GM21737 (cell line): ENCODE results near the gene KIF16B.

Experiments
- ATAC-seq: cut with Tn5 transposase; IDR thresholded peaks from one replicate; pipeline ENCODE4 v1.9.1; 2021; ENCODE audit warnings: mild to moderate bottlenecking, moderate library complexity; ENCODE audit not compliant: unreplicated experiment

The KIF16B gene

DNA sequence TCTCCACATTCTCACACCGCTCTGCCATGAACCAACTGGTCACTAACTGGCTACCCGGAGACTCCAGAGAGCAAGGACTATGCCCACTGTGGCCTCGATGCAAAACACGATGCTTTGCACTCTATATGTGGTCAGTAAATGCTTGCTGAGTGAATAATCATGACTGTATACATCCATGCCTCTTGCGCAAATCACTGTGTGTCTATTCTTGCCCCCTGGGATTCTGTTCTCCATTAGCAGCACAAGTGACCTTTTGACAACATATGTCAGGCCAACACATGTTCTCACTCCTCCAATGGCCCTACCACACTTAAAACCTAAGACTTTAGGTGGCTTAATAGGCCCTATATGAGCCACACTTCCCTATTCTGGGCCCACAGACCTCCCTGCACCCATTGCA is 16.9 kb downstream of the KIF16B start:
- ATAC-seq: no peak

DNA sequence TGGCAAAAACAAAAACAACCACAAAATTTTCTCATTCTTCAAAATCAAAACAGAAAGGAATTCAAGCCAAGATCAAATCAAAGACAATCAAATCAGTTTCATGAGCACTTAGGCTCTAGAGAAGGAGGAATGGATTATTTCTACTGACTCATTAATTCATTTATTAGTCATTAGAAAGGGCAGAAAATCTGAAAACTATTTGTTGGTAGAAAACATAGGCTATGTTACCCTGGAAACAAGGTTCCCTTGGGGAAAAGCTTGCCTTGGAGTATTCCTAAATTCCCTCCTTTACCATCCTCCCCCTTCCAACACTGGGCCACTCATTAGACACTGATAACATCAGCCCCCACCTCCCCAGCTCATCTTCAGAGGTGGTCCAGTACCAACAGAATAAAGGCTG is 17.5 kb downstream of the KIF16B start:
- no peak for ATAC-seq

DNA sequence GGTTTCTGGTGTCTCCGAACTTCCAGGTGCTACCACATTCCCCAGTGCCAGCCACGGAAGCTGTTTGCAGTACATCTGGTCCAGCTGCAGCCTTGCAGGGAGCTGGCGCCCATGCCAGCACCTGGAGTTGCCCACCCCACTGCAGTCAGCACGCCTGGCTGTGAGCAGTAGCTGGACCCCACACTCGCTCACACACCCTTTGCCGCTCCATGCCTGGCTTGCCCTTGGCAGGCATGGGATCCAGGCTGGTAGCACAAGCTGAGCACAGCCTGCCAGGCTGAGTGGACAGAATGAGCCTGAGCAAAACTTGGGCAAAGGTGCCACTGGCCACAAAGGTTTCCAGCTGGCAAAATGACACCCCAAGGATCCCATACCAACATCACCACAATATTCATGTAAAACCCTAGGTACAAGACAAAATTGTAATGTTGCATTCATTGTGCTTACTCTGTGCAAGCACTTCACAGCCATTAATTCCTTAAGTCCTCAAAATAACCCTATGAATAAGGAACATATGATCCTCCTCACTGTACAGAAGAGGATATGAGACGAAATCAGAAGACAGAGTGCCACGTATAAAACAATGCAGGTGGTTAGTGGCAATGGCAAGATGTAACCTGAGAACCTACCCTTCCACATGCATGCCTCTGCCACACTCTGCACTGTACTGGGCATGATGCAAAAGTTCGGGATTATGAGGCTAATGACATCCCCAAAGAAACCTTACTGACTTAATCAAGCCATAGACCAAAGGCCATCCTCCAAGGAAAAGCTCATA is 18.3 kb downstream of the KIF16B start:
- no peak for ATAC-seq

DNA sequence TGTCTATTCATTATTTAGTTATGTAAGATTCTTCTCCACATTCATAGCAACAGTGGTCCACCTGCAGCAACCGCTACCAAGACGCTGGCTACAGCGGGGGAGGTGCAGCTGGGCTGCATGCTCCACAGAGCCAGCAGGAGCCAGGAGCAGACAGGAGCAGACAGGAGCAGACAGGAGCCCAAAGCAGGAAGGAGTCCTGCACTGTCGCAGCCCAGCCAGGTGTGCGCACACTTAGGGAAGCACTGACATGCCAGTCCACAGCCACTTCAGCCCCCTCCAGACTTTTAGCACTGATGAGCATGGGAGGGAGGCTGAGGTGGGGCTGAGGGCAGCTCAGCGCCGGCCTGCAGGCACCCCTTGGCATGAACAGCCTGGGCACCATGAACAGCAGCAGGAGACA is 19.6 kb downstream of the KIF16B start:
- no peak for ATAC-seq

DNA sequence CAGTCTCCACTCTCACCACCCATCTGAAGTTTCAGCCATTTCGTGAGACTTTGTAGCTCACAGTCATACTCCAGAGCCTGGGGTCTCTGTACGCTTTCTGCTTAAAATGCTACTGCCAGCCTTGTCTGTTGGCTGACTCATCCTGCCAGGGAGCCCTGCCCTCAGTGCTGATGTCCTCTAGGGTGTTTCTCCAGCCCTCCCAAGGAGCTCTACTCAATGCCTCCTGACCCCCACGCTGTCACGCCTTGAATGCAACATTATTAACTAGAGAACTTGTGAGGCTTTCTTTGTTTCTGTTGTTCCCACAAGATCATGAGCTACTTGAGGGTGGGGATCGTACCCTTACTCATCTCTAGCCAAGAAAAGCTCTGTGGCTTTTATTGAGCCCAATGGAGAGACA is 20.1 kb downstream of the KIF16B start:
- ATAC-seq: no peak

DNA sequence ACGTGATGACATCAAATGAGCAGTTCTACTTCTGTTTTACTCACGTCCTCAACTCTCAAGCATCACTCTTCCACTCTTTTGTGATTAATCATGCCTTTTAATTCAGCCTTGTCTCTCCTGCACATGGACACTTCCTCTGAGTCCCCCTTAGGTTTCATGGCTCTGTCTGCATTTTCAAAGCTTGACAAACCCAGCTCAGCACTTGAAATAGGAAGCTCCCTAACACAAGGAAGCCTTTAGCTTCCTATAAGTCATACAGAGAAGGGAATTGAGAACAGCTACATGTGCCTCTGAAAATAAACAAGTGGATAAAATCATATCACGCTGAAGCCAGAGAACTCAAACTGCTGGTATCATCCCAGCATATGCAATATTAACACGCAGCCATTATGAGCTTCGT is 21.2 kb downstream of the KIF16B start:
- no peak for ATAC-seq

DNA sequence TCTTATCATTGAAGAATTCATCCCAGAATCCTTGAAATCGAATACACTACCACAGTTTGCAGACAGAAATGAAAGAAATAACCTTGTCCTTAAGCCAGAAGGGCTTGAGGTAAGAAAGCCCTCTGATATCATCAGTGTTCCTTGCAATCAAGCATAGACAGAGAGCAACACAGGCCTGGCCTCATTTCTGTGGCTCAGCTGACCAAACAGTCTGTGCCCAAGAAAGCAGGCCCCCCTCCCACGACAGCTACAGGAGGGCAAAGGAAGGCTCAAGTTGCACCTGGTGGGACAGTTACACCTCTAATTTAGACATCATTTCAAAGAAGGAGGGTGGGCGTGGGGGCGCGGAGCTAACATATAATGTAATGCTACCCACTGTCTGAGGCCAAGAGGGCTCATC is 21.6 kb downstream of the KIF16B start:
- ATAC-seq: no peak

DNA sequence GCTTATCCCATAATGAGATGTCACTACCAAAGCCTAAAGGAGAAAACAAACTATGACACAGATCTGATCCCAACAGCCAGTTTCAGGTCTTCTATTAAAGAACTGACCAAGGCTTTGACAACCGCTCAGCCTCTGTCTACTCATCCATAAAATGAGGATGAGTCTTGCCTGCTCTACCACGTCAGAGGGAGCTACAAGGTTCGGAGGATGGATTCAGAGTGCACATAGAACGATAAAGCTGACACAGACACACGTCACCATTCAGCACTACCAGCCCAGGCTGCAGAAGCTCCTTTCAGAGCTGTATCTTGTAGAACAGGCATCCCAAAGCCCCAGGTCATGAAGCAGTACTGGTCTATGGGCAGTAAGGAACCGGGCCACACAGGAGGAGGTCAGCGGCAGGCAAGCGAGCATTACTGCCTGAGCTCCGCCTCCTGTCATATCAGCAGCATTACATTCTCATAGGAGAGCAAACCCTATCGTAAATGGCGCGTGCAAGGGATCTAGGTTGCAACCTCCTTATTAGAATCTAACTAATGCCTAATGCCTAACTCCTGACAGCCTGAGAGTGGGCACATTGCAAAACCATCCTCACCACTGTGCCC is 25.1 kb downstream of the KIF16B start:
- ATAC-seq: no peak

DNA sequence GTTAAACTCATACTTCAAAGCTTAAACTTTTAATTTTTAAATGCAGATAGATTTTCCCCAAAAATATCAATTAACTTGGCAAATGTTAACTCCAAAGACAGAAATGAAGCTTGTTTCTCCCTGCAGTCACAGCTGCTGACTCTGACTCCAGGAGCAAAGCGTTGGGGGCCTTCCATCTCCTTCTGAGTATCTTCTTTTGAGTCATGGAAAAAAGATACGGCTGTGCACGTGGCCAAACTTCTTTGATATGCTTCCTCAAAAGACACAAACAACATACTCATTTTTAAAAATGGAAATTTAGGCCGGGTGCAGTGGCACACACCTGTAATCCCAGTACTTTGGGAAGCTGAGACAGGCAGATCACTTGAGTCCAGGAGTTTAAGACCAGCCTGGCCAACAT is 28.3 kb downstream of the KIF16B start:
- no peak for ATAC-seq

DNA sequence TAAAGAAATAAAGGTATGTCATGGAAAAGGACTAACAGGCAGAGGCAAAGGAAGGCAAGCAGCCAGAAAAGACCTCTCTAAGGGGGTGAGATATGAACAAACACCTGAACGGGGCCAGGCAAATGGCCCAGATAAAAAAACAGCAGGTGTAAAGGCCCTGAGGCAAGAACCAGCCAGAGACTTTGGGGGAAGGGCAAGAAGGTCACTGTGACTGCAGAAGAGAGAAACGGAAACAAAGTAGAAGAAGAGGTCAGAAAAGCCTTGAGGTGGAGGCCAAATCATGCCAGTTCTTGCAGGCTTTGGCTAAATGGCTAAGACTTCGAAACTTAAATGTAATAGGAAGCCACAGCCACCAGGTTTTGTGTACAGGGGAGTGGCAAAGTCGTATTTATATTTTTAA is 30.8 kb downstream of the KIF16B start:
- no peak for ATAC-seq

DNA sequence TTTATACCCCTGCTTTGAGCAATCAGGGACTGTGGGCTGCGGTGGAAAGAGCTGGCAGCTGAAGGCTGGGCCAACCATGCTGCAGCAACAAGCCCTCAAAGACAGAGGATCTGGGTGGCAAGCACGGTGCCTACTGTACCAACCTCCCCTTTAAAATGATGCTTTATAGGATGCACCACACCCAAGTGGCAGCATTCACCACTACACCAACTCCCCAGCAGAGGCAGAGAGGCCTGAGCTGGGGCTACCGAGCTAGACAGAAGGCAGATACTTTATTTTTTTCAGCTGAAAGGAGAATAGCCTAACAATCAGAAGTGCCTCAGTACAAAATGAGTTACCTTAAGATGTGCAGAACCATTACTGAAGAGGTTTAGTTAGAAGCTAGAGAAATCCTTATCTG is 31.4 kb downstream of the KIF16B start:
- ATAC-seq: no peak

DNA sequence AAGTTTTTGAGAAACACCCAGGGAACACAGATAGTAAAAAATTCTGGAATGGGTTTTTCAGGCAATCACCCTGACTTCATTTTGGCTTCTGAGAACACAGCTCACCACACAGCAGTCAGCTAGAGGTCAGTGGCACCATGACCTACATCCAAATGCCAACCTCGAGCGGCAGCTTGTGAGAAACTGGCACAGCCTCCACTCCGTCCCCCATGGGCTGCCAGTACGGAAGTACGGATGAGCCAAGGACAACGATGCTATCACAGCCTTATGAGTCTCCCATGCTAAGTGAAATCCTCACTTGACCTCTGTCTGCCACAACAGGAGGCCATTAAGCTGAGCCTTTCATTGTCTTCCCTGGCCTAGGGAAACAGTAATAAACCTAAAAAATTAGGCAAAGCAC is 32.0 kb downstream of the KIF16B start:
- ATAC-seq: no peak

DNA sequence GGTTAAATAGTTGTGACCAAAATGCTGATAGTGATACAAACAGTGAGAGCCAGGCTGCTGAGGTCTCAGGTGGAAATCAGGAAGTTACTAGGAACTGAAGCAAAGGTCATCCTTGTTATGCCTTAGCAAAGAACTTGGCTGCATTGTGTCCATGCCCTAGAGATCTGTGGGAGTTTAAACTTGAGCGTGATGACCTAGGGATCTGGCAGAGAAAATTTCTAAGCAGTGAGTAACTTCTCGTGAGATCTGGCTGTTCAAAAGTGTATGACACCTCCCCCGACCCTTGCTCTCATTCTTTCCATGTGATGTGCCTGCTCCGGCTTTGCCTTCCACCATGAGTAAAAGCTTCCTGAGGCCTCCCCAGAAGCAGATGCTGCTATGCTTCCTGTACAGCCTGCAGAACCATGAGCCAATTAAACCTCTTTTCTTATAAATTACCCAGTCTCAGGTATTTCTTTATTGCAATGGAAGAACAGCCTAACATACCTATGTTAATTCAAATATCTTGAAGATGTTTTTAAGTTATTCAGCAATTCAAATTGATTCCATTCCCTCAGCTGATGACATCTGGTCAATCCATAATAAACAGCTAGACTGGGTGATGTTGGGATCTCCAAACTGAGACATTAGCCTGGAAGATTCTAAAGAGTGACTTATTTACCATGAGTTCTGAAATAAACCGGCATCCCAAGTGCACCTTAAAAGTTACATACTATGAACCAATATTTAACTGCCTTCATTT is 33.8 kb downstream of the KIF16B start:
- ATAC-seq: no peak

DNA sequence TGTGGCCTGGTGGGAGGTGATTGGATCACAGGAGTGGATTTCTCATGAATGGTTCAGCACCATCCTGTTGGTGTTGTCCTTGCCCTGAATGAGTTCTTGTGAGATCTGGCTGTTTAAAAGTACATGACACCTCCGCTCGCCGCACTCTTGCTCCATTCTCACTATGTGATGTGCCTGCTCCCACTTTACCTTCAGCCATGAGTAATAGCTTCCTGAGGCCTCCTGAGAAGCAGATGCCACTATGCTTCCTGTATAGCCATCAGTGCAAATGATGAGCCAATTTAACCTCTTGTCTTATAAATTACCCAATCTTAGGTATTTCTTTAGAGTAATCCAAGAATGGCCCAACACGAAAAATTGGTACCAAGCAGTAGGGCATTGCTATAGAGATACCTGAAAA is 34.5 kb downstream of the KIF16B start:
- no peak for ATAC-seq

DNA sequence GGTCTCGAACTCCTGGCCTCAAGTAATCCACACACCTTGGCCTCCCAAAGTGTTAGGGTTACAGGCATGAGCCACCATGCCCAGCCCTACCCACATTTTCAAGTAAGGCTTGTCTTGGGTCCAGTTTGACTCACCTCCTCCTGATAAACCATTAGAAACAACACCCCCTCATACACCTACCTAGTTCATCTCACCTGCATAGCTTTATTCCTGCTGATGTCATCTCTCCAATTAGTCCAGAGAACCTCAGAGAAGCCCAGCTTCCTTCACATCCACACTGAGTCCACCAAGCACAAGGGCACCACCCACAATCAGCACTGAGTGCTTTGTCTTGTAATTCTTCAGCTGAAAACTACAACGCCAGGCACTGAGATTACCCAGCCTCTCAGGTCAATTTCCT is 35.3 kb downstream of the KIF16B start:
- ATAC-seq: no peak

DNA sequence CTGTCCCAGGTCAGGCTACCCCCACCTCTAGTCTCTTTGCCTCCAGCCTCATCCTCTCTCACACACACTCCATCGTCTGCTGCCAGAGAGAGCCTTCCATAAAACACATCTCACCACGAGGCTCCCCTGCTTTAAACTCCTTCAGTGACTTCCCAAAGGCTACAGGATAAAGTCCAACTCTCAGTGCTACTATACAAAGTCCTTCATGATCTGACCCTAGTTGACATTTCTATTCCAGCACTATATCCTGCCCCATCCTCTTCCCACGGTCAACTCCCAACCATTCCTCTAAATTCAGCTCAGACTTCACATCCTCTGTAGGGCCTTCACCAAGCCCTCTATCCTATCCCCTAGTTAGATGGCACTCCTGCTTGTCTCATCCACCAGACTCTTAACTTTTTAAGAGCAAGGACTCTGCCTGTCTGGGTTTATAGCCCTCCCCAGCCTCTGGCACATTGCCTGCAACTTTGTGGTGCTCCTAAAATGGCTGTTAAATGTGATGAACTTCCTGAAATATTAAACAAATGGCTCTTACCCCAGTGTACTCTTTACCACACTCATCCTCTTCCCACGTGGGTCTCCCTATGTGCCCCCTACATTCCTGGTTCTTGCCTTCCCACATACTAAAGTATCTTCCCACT is 36.1 kb downstream of the KIF16B start:
- ATAC-seq: no peak

DNA sequence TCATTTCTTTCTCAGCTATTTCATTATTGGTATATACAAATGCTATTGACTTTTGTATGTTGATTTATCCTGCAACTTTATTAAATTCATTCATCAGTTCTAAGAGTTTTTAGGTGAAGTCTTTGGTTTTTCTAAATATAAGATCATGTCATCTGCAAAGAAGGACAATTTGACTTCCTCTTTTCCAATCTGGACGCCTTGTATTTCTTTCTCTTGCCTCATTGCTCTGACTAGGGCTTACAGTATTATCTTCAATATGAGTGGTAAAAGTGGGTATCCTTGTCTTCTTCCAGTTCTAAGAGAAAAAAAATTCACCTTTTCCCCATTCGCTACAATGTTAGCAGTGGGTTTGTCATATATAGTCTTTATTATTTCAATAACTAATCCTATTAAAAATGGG is 38.0 kb downstream of the KIF16B start:
- no peak for ATAC-seq

DNA sequence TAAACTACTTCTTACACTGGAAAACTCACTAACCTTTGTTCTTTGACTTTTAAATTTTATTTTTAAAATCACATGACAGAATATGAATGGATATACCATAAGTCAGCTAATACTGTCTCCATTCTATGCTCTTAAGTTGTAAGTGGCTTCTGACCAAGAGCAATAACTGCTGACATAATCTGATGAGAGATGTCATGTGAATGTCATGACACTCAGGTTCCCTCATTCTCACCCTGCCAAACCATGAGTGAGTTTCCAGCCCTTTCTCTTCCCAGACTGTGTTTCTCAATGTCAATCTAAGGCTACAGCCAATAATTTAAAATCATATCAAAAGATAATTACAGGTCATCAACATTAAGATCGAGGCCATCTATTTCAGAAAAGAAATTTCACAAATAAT is 39.7 kb downstream of the KIF16B start:
- ATAC-seq: no peak

DNA sequence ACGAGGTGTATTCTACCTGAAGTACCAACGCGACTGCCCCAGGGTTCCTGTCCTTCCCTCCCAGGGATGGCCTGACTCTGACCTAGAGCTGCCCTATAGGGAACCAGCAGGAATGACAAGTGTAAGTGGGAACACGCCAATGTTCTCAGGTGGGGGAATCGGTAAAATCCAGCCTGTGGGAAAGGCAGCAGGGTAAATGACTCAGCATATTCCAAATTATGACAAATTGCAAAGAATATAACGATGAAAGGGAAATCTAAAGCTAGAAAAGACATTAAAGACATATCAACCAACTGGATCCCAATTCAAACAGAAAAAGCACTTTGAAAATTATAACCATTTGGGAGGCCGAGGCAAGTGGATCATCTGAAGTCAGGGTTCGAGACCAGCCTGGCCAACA is 41.8 kb downstream of the KIF16B start:
- no peak for ATAC-seq

DNA sequence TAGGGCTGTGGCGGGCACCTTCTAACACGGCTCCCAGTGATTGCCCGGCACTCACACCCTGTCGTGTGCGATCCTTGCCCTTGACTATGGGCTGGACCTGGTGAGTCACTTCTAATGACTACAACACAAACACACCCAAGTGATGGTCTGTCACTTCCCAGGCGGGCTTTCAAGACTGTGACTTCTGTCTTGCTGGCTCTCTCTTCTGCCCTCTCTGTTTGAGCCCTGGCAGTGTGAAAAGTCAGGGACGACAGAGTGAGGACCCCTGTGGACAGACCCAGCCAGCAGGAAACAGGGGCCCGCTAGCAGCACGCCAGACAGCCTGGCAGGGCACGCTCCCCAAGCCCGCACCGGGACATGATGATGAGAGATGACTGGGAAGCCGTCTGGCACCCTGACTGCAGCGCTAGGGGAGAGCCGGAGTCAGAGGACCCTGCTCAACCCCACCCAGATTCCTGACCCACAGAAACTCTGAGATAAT is 43.0 kb downstream of the KIF16B start:
- no peak for ATAC-seq

DNA sequence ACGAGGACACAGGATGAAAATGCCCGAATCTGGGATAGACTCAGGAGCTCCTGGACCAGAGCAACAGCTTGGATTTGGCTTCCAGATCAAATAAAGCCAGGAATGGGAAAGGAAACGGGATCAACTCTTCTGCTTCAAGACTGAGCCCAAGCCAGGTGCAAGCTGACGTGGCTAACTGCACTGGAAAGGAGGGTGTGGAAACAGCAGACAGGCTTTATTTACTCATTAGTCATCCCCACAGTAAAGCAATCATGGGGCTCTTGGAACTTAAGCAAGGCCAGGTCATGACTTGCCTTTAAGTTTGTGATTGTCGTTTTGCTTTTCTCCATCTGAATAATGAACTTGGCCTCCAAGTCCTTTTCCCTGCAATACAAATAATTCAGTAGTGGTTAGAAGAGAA is 45.2 kb downstream of the KIF16B start:
- no peak for ATAC-seq

DNA sequence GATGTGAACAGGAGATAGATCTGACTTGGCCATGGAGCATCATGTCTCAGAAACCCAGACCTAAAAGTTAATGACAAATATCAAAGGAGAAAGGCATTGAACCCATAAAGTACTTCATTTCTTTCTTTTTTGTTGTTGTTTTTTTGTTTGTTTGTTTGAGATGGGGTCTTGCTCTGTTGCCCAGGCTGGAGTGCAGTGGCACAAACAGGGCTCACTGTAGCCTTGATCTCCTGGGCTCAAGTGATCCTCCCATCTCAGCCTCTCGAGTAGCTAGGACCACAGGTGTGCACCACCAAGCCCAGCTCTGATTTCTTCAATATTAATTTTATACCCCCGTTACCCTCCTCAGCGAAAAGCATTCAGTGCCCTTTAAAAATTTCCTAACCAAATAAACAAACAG is 45.8 kb downstream of the KIF16B start:
- ATAC-seq: no peak
